CMK (cell line): ENCODE measurements around the gene TFDP1.
A peak's percentile ranks its signal among the peaks of the same experiment; 100 is the strongest.

Experiments used
- DNase-seq: peaks from one replicate; pipeline ENCODE4 v3.0.0-alpha.2; 2010; ENCODE audit warnings: low read depth

The TFDP1 gene, protein sequence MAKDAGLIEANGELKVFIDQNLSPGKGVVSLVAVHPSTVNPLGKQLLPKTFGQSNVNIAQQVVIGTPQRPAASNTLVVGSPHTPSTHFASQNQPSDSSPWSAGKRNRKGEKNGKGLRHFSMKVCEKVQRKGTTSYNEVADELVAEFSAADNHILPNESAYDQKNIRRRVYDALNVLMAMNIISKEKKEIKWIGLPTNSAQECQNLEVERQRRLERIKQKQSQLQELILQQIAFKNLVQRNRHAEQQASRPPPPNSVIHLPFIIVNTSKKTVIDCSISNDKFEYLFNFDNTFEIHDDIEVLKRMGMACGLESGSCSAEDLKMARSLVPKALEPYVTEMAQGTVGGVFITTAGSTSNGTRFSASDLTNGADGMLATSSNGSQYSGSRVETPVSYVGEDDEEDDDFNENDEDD

DNA sequence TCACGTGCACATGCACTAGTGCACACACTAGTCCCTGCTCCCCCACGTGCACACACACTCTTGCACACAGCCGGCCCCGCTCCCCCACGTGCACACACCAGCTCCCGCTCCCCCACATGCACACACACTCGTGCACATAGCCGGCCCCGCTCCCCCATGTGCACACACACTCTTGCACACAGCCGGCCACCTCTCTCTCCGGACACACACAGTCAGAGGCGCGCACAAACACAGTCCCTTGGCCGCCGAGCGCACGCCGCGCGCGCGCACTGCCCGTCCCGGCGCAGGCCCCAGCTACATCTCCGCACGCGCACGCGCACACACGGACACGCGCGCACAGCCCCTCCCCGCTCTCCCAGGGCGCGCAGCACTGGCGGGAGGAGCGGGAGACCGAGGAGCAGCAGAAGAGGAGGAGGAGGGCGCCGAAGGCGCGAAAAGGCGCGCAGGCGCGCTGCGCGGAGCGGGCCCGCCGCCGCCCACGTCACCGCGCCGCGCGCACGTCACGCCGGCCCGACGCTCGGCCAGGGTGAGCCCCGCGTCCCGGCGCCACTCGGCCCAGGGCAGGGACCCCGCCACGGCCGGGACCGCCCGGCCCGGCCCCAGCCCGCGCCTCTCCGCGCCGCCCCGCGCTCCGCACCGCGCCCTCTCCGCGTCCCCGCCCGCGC is at the start of gene TFDP1:
TSS of gene TFDP1 (plus strand) at position 549 of the 665 bp plus-strand sequence. CDS start 1,085 bp downstream, outside the sequence.
- DNase-seq = peak; percentile 81

DNA sequence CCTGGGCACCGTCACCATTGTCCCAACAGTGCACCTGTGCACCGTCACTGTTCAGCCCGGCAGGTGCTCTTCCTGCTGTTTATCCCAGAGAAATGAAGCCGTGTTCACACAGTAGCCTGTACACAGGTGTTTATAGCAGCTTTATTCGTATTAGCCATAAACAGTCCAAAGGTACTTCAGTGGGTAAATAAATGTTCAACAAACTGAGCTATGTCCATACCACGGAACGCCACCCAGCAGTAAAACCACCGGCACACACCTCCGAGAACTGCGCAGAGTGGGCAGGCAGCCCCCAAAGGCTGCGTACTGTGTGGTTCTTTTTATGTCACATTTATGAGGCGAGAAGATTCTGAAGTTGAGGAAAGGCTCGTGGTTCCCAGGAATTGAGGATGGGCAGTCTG is 49.2 kb upstream of the TFDP1 start:
- no peak for DNase-seq

DNA sequence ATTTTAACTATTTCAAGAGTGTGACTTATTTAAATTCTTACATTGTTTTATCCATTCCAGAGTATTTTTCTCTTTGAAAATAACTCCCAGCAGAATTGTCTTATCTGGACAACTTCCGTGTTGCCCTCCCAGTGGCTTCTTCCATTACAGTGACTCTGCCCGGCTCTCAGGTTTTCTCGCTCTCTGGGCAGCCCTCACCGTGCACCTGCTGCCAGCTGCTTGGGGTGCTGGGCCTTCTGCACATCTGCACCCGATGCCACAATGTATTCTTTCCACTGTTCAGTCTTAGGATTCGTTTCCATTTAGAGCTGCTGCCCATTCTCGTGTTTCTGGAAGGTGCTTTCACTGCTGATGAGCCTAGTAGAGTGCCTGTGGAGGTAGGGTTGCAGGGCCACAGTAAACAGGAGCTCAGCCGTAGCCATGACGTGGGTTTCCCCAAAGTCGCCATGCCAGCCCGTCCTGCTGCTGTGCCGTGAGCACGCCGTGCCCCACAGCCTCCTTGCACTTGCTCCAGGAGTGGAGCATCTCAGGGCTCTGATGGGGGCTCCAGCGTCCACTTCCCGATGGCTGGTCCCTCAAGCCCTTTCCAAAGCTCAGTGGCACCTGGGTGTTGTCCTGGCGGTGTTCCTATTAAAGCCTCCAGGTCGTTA is 48.0 kb upstream of the TFDP1 start:
- no peak for DNase-seq

DNA sequence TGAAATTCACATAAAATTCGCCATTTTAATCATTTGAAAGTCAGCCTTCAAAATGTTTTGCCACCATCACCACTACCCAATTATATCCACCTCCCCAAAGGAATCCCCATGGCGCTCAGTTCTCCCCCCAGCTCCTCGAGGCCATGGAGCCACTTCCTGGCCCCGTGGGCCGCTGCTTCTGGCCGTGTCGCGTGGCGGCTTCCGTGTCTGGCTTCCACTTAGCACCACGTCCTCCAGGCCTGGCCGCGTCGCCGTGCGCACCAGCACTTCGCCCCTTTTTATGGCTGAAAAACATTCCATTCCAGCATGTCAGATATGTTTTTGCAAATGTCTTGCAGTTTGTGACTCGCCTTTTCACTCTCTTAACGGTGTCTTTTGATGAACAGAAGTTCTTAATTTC is 47.3 kb upstream of the TFDP1 start:
- no peak for DNase-seq

DNA sequence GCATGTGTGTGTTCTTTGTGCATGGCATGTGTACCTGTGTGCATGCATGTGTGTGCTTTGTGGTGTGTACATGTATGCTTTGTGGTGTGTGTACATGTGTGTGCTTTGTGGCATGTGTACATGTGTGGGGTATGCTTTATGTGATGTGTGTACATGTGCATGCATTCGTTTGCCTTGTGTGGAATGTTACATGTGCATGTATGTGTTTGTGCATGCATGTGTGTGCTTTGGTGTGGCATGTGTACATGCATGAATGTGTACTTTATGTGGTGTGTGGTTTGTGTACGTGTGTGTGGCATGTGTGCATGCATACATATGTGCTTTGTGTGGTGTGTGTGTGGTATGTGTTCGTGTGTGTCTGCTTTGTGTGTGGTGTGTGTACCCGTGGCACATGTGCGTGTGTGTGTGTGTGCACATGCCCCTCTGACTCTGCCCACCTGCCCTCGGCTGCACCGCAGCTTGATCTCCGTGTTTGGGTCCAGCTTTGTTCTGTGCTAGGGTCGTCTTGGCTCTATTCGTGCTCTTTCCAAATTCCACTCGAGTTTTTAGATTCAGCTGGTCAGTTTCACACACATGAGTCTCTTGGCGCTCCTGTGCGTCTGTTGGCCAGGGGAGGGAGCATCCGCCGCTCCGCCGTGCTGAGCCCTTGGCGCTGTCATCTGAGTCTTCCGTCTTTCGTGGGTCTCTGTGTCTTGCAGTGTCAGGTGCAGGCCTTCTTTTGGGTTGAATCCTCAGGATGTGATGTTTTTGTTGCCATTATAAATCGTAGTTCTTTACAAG is 46.5 kb upstream of the TFDP1 start:
- DNase-seq = no peak

DNA sequence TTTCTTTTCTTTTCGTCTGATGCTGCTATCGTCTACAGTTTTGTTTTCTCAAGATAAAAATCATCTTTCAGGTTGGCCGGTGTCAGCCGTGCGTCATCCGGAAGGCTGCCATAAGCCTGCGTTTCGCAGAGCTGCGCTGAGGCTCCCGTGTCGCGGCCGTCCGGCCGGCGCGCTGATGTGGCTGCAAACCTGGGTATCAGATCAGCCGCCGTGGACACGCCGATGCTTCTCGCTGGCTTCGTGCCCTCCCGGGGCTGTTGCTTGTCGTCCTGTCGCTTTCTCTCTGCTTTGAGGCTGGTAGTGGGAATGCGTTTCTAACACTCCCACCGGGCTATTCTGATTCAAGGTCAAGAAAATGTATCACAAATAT is 45.9 kb upstream of the TFDP1 start:
- no peak for DNase-seq

DNA sequence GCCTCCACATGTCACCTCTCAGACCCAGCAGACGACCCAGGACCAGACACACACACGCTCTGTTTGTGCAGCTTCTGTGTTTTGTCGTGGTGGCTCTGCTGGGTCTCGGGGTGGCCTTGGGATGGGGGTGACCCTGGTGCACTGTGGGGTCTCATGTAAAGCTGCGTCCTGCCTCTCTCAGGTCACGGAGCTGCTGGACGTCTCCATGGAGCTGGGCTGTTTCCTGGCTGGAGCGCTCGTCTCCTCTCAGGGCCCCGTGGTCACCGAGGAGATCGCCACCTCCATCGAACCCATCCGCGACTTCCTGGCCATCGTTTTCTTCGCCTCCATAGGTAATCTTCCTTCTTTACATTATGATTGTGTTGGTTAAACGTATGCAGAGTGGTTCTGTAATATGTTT is 45.4 kb upstream of the TFDP1 start:
- DNase-seq = no peak

DNA sequence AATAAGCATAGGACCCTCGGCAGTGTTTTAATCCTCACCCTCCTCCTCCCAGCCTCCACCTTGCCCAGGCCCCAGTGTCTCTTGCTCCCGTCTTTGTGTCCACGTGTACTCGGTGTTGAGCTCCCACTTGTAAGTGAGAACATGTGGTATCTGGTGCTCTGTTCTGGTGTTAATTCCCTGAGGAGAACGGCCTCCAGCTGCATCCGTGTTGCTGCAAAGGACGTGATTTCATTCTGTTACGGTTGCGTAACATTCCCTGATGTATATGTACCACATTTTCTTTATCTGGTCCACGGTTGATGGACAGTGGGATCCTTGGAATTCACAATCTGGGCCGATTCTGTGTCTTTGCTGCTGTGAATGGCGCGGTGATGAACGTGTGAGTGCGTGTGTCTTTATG is 44.7 kb upstream of the TFDP1 start:
- no peak for DNase-seq

DNA sequence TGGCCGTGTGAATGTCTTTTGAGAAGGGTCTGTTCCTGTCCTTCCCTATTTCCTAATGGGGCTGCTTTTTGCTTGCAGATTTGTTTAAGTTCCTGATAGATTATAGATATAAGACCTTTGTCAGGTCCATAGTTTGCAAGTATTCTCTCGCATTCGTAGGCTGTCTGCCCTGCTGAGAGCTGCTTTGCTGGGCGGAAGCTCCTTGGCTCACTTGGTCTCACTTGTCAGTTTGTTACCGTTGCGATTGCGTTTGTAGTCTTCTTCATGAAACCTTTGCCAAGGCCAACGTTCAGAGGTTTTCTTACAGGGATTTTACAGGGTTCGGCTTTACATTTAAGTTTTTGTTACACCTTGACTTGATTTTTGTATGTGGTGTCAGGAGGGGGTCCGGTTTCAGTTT is 44.0 kb upstream of the TFDP1 start:
- DNase-seq = no peak

DNA sequence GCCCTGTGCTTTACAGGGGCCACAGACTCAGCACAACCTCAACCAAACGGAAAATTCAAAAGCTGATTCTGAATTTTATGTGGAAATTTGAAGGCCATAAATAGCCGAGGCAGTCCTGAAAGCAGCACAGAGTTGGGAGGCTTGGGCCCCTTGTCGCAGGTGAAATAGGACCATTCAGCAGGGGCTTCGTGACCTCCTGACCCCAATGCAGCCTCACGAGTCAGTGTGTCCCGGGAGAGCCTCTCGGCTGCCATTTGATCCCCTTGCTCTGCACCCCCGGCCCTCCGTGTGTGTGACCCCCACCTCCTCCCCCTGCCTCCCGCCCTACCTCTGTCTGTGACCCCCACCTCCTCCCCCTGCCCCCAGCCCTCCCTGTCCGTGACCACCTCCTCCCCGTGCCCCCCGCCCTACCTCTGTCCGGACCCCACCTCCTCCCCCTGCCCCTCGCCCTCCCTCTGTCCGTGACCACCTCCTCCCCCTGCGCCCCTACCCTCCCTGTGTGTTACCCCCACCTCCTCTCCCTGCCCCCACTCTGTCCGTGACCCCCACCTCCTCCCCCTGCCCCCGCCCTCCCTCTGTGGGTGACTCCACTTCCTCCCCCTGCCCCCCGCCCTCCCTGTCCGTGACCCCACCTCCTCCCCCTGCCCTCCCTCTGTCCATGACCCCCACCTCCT is 41.7 kb upstream of the TFDP1 start:
- DNase-seq = no peak

DNA sequence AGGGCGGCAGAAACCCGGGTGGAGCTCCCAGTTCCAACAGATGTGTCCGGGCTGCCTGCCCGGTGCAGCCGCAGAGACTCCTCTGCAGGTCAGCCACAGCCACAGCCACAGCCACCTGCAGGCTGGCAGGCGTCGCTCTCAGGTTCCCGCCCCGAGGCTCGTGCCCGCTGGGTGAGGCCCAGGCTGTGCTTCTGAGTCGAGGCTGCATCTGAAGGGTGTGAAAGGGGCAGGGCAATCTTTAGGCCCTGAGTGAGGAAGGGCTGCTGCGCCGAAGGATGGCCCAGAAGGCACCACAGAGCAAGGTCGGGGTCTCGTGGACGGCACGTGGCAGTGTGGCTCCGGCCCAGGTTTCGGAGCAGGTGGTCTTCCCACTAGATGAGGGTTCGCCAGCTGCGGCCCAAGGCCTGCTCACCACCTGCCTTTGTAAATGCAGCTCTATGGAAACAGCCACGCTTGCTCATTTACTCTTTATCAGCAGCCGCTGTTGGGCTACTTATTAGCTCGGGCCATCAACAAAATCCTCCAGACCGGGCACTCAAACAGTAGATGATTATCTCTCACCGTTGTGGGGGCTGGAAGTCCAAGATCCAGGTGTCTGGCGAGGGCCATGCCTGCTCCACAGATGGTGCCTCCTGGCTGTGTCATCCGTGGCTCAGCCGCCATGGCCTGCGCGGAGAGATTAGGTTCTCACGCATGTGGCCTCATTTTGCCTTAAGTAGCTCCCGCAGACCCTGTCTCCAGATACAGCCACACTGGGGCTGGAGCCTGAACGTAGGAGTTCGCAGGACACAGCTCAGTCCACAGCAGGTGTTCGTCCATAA is 40.3 kb upstream of the TFDP1 start:
- DNase-seq = no peak

DNA sequence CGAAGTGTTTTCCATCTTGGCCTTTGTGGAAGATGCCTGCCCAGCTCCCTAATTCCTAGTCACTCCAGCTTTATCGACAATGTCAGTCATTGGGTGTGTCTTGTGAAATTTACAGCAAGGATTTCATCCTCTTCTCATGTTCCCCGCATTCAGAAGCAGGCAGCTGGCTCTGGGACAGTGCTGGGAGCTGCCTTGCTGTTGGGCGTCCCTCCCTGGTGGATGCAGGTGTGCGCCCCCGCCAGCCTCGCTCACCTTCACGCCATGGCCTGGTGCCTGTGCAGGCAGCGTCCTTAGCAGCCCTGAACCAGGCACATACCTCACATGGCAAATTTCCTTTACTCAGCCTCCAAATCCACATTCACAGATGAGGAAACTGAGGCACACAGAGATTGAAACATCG is 39.7 kb upstream of the TFDP1 start:
- no peak for DNase-seq

DNA sequence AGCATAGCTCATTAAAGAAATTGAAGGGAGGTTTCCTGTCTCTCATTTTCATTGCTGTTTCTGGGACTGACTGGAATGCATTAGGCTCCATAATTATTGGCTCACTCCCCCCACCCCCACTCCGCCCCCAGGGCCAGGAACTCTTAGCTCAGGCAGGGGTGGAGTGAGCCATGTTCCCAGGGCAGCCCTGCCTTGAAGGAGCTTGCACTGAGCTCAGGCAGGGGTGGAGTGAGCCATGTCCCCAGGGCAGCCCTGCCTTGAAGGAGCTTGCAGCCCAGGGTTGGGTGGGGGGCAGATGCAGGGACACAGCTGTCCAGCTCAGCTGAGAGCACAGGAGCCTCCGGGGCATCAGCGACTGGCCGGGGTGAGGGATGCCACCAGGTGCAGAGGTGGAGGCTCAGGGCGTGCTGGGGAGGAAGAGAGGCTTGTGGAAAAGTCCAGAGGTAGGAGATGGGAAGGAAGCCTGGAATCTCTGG is 39.1 kb upstream of the TFDP1 start:
- DNase-seq = no peak

DNA sequence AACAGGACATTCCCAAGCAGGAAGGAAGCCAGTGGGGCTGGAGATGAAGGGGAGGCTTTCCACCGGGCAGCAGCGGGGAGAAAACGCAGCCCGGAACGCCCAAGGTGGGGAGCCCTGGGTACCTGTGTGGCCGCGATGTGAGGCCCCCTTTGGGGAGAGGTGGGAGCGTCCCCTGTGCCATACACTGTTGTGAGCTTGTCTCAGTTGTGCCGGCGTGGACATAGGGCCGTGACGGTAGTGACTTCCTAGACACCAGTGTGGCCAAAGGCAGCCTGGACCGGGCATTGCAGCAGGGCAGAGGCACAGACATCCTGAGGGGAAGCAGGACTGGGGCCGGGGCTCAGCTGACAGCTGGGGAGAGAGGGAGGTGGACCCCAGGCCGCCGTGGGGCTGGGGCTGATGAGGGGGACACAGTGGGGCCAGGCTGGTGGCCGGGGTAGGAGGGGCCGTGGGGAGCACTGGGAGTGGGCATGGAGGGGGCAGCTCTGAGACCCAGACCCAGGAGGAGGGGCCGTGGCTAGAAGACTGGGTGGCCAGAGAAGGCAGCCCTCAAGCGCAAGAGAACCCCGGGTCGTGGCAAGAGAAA is 38.5 kb upstream of the TFDP1 start:
- no peak for DNase-seq

DNA sequence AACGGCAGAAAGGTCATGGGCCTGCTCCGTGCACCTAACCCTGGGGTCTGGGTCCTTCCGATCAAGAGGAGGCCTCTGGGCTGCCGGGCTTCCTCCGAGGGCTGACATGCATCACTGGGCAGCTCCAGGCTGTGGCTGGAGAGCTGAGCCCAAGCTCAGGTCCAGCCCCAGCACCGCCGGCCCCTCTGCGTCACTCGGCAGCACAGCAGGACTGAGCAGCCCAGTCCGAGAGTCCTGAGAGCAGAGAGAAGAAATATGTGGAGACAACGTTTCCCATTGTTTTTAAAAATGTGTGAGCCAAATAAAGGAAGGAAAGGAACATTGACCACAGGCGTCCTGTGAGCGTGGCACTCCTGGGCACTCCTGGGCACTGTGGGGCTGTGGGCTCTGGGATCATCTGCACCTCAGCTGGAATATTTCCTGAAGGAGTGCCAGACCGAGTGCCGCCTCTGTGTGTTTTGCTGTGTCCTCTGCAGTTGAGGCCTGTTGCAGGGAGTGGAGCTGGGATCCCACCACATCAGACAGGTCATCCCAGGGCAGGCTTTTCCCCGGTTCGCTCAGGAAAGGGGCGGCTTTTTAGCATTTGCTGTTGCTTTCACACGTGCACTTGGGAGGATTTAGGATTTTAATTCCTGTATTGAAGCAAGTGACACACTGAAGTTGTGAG is 37.8 kb upstream of the TFDP1 start:
- DNase-seq = no peak

DNA sequence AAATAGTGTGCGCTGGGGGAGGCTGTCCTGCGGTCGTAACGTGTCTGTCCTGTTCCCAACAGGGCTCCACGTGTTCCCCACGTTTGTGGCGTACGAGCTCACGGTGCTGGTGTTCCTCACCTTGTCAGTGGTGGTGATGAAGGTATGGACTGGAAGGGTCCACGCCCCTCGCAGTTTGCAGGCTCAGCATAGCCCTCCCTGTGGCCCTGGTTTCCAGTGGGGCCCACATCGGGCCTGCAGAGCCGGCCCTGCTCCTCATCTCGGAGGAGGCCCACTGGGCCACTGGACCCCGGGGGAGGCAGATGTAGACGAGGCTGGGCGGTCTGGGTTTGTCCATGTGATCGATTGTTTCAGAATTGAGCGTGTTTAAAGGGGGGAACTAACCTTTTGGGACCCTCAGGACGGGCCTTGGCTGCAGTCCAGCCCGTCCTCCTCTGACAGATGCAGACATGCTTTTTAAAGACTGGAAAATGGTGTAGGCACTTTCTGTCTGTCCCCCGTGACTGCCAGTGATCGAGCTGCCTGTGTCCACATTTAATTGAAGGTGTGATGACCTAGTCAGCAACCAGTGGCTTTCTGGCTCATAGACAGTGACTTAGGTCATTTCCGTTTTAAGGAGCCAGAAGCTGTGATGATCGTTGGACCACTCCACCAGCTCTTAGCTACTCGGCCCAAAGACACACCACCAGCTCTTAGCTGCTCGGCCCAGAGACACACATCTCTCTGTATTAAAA is 37.1 kb upstream of the TFDP1 start:
- DNase-seq = no peak

DNA sequence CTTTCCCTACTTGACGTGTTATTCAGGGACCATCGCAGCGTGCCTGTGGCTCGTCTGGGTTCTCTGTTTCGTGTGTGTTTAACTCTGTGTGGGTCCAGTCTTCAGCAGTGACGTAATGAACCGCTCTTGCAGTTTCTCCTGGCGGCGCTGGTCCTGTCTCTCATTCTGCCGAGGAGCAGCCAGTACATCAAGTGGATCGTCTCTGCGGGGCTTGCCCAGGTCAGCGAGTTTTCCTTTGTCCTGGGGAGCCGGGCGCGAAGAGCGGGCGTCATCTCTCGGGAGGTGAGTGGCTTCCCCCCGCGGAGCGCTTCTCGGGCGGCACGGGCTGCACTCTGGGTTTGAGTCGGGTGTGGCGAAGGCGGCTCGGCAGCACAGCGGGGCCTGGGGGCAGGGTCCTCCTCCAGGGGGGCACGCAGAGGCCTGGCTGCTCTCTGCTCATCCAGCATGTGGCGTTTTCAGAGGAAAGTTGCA is 36.3 kb upstream of the TFDP1 start:
- no peak for DNase-seq

DNA sequence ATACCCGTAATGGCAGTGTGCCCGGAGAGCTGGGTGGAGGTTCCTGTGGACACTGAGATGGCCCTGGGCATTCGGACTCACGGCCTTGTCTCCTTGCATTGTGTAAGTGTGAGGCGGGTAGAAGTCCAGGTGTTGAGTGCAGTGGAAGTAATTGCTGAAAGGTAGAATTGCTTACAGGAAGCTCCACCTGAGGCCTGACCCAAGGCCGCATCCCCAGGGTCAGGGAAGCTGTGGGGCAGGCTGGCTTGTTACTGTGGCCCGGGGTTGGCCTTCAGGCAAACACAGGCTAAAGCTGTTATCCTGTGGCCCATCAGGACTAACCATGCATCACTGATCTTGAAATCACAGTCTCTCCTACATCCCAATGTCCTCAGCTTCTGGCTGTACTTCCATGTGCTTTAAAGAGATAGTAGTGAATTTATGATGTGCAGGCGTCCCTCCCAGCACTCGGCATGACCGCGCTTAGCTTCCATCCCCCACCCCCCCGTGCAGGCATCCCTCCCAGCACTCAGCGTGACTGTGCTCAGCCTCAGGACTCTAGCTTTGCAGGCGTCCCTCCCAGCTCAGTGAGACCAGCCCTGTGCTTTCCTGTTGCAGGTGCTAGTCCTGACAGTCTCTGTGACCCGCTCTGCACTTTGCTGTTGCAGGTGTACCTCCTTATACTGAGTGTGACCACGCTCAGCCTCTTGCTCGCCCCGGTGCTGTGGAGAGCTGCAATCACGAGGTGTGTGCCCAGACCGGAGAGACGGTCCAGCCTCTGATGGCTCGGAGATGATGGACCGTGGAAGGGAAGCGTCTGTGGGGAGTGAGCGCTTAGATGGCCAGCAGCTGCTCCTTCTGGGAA is 35.6 kb upstream of the TFDP1 start:
- no peak for DNase-seq
